ENCODE results near the gene ACD. TPM values are rescaled to one million over a fixed set of nuclear protein-coding genes. Genes with fewer than 3 reads are reported as not detected.
"Not testable (repeated sequence)": the region's sequence is repeated elsewhere in the genome, so short reads cannot be mapped to it uniquely, and the experiment has no call there.

ACD gene
- total RNA-seq, 1 donor from 2014 or later: 21.3 TPM

DNA sequence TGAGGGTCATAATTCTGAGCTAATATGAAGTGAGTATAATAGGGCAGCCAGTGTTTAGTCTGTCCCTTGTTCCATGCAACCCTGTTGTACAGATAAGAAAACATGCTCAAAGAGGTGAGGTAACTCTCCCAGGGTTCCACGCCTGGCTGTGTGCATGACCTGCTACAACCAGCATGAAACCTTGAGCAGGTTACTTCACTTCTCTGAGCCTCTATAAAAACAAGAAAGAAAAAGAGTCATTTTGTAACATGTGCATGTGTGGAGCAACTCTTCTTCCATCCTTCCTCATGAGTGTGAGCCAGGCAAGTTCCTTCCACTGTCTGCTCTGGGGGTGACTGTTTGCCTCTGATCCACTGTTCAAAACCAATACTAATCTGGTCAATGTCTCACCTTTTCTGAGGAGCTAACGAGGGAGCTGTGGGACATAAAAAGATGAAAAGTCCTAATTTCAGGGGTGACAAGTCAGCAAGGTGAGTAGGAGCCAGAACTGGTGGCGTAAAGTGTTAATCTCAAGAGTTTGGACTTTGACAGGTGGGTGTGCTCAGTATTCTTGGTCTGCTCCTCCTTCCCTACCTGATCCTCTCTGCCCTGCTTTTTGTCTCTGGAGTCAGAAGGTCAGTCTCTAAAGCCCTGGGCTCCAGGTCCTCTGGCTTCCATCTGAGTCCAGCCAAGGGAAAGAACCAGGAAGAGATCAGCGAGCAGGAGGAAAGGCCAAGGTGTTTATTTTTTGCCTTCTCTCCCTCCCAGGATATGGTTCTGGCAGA, 37.5 kb upstream of the ACD start:
- Mint-ChIP-seq H3K4me3 (ENCODE audit: unreplicated experiment) (no peak overlapping the region), H3K27ac (ENCODE audit: unreplicated experiment) (no peak overlapping the region)

GRCh38 chr16:67694611-67695010, 34.6 kb upstream of the ACD start:
- no peaks in the 10 kb centered on the region for H3K4me1 Mint-ChIP-seq (ENCODE audit: unreplicated experiment)
- H3K27me3 Mint-ChIP-seq (ENCODE audit: unreplicated experiment): no peaks in the 10 kb centered on the region
- H3K36me3 Mint-ChIP-seq (ENCODE audit: unreplicated experiment): peaks cover 4% of the 10 kb centered on the region
- no peak overlapping the region for H3K4me3 Mint-ChIP-seq (ENCODE audit: unreplicated experiment)
- no peak overlapping the region for H3K27ac Mint-ChIP-seq (ENCODE audit: unreplicated experiment)
- H3K9me3 Mint-ChIP-seq (ENCODE audit: unreplicated experiment): no peaks in the 10 kb centered on the region
- no peak for DNase-seq (ENCODE audit: extremely low spot score, unreplicated experiment)
- TF ChIP-seq CTCF (IDR thresholded peaks at IDR 0.05): no peak

More for the DNA sequence above, 37.5 kb upstream of the ACD start:
- TF ChIP-seq CTCF (IDR thresholded peaks at IDR 0.05): no peak
- no peak for DNase-seq (ENCODE audit: extremely low spot score, unreplicated experiment)
- Mint-ChIP-seq H3K9me3 (ENCODE audit: unreplicated experiment) (no peaks in the 10 kb centered on the region), H3K36me3 (ENCODE audit: unreplicated experiment) (peaks cover 3% of the 10 kb centered on the region), H3K27me3 (ENCODE audit: unreplicated experiment) (no peaks in the 10 kb centered on the region), H3K4me1 (ENCODE audit: unreplicated experiment) (no peaks in the 10 kb centered on the region)

DNA sequence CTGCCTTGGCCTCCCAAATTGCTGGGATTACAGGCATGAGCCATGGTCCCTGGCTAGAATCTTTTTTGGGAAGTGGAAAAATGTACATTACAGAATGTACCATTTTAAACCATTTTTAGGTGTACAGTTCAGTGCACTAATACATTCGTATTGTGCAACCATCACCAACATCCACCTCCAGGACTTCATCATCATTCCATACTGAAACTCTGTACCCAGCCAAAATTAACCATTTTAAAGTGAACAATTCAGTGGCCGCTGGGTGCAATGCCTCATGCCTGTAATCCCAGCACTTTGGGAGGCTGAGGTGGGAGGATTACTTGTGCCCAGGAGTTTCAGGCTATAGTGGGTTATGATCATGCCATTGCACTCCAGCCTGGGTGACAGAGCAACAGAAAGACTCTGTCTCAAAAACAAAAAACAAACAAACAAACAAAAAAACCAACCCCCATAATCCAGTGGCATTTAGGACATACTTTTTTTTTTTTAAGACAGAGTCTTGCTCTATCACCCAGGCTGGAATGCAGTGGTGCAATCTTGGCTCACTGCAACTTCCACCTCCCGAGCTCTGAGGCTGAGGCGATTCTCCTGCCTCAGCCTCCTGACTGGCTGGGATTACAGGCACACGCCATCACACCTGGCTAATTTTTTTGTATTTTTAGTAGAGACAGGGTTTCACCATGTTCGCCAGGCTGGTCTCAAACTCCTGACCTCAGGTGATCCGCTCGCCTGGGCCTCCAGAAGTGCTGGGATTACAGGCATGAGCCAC, 33.6 kb upstream of the ACD start:
- H3K9me3 Mint-ChIP-seq (ENCODE audit: unreplicated experiment); H3K27me3 Mint-ChIP-seq (ENCODE audit: unreplicated experiment); H3K4me1 Mint-ChIP-seq (ENCODE audit: unreplicated experiment); H3K27ac Mint-ChIP-seq (ENCODE audit: unreplicated experiment); DNase-seq (ENCODE audit: extremely low spot score, unreplicated experiment); H3K4me3 Mint-ChIP-seq (ENCODE audit: unreplicated experiment); H3K36me3 Mint-ChIP-seq (ENCODE audit: unreplicated experiment): not testable (repeated sequence)

DNA sequence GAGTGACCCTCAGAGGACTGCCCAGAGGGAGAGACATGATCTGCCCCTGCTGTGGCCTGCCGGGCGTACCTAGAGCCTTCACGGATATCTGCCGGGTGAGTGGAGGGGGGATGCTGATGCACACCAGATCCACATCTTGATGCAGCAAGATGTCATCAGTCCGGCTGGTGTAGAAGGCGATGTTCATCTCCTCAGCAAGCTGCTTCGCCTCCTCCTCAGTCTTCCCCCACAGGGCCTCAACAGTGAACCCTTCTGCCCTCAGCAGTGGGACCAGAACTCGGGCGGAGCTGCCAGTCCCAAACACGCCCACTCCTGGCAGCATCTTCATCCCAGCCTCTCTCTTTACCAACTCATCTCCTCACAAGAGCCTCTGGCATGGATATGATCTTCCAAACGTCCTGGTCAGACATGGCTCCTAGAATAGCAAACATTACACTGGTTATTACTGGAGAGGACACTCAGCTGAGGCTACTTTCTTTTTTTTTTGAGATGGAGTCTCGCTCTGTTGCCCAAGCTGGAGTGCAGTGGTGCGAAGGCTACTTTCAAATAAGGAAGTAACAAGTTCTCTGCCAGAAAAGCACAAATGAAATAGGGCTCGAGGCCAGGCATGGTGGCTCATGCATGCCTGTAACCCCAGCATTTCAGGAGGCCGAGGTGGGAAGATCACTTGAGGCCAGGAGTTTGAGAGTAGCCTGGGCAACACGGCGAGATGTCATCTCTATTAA, 25.5 kb upstream of the ACD start:
- no peak for DNase-seq (ENCODE audit: extremely low spot score, unreplicated experiment)
- TF ChIP-seq CTCF (IDR thresholded peaks at IDR 0.05): no peak
- Mint-ChIP-seq H3K27me3 (ENCODE audit: unreplicated experiment) (no peaks in the 10 kb centered on the region), H3K4me1 (ENCODE audit: unreplicated experiment) (peaks cover 1% of the 10 kb centered on the region), H3K4me3 (ENCODE audit: unreplicated experiment) (no peak overlapping the region), H3K9me3 (ENCODE audit: unreplicated experiment) (no peaks in the 10 kb centered on the region), H3K27ac (ENCODE audit: unreplicated experiment) (no peak overlapping the region), H3K36me3 (ENCODE audit: unreplicated experiment) (peaks cover 16% of the 10 kb centered on the region)

GRCh38 chr16:67683767-67684166, 23.7 kb upstream of the ACD start:
- H3K9me3 Mint-ChIP-seq (ENCODE audit: unreplicated experiment): no peaks in the 10 kb centered on the region
- TF ChIP-seq CTCF (IDR thresholded peaks at IDR 0.05): no peak
- H3K4me1 Mint-ChIP-seq (ENCODE audit: unreplicated experiment): peaks cover 1% of the 10 kb centered on the region
- H3K27ac Mint-ChIP-seq (ENCODE audit: unreplicated experiment): no peak overlapping the region
- peaks cover 15% of the 10 kb centered on the region for H3K36me3 Mint-ChIP-seq (ENCODE audit: unreplicated experiment)
- H3K4me3 Mint-ChIP-seq (ENCODE audit: unreplicated experiment): no peak overlapping the region
- DNase-seq (ENCODE audit: extremely low spot score, unreplicated experiment): no peak
- H3K27me3 Mint-ChIP-seq (ENCODE audit: unreplicated experiment): no peaks in the 10 kb centered on the region
